GM19238 (cell line): Measurements from ENCODE around the gene LGALS1.
"Not testable (repeated sequence)": the region's sequence is repeated elsewhere in the genome, so short reads cannot be mapped to it uniquely, and the experiment has no call there.

Experiments
- DNase-seq: peaks from one replicate; pipeline ENCODE4 v3.0.0; 2011; ENCODE audit warnings: low spot score; ENCODE audit not compliant: insufficient read length

The LGALS1 gene

GRCh38 chr22:37639070-37639760, 36.2 kb upstream of the LGALS1 start, which contains the start of gene SH3BP1:
TSS of gene SH3BP1 (plus strand) at chr22:37639669. CDS start at chr22:37639788, 119 bp downstream.
- DNase-seq = peak; percentile 71

GRCh38 chr22:37639771-37640590, 35.5 kb upstream of the LGALS1 start:
- no peak for DNase-seq

- DNase-seq = no peak
These were observed 34.6 kb upstream of the LGALS1 start for GRCh38 chr22:37640591-37641560.

GRCh38 chr22:37641561-37641949, 33.9 kb upstream of the LGALS1 start:
- no peak for DNase-seq

GRCh38 chr22:37643225-37643847, 32.1 kb upstream of the LGALS1 start:
- DNase-seq = peak; percentile 89

GRCh38 chr22:37647317-37647716, 28.1 kb upstream of the LGALS1 start:
- DNase-seq = no peak

GRCh38 chr22:37647928-37648327, 27.5 kb upstream of the LGALS1 start:
- DNase-seq = no peak

GRCh38 chr22:37650463-37651136, 24.8 kb upstream of the LGALS1 start:
- DNase-seq = no peak

GRCh38 chr22:37654563-37655251, 20.7 kb upstream of the LGALS1 start:
- DNase-seq = no peak

- no peak for DNase-seq
These were observed 20.2 kb upstream of the LGALS1 start for GRCh38 chr22:37655252-37655563.

- DNase-seq = not testable (repeated sequence)
These were observed 18.9 kb upstream of the LGALS1 start for GRCh38 chr22:37656583-37656982.

GRCh38 chr22:37657590-37658132, 17.8 kb upstream of the LGALS1 start:
- no peak for DNase-seq

- peak; percentile 100 for DNase-seq
These were observed 17.0 kb upstream of the LGALS1 start, which contains the start of gene PDXP for GRCh38 chr22:37658133-37659065. TSS of gene PDXP (plus strand) at chr22:37658723. CDS start at chr22:37658783, 60 bp downstream.

- DNase-seq = peak; percentile 44
These were observed 16.2 kb upstream of the LGALS1 start for GRCh38 chr22:37659066-37659896.

- no peak for DNase-seq
These were observed 15.3 kb upstream of the LGALS1 start for GRCh38 chr22:37659897-37660708.

GRCh38 chr22:37660709-37661045, 14.8 kb upstream of the LGALS1 start:
- no peak for DNase-seq
